ENCODE measurements around the gene DCXR.

DNA sequence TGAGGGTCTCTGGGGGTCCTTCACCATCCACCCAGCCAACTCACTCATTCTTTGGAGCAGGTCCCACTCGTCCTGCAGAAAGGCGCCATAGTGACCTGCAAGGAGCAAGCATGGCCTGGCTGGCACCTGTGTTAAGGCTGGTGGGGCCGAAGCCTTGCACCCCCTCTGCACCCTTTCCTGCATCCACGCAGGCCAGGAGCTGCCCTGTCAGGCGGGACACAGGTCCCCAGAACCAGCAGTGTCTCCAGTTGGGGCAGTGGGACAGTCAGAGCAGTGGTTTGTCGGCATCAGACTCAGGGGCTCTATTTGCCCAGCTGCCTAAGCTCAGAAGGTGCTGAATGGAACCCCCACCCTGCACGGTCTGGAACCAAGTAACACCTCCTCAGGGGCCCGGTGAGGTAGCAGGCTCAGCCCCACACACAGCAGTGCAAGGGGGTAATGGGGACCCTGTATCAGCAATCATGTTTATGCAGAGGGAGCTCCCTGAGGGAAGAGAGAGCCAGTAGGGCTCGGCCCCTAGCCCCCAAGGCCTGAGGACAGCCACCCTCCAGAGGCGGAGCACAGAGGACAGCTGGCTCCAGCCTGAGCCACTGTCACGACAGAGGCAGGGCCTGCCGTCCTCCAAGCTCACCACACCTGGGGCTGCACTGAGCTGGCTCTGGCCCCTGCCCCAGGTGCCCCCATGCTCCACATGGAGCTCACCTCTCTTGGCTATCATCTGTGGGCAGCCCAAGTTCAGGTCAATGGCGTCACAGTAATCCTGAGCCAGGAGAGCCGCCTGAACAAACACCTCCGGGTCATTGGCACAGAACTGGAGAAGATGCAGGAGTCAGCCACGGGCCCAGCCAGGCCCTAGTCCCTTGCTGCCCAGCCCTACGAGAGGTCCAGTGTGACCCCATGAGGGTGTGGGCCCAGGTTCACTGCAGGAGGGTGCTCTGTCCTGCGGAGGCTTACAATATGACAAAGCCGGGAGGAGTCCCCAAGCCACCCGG lies 26.2 kb upstream of the DCXR start:
- no peak for TF ChIP-seq POLR2A (IDR thresholded peaks at IDR 0.05; ENCODE audit: low read depth, low read length)
- no peak for TF ChIP-seq POLR2AphosphoS5 (IDR thresholded peaks at IDR 0.05; ENCODE audit: low read depth, low read length)
- TF ChIP-seq TAF1 (IDR thresholded peaks at IDR 0.05; ENCODE audit: borderline replicate concordance, low read depth, low read length): no peak
